OCI-M2 (cell line): ENCODE data around the gene CTNNA1.

Experiments used
- DNase-seq: peaks from one replicate; lab custom pipeline; 2025; ENCODE audit not compliant: unreplicated experiment; lab: John Stamatoyannopoulos, UW

The CTNNA1 gene

DNA sequence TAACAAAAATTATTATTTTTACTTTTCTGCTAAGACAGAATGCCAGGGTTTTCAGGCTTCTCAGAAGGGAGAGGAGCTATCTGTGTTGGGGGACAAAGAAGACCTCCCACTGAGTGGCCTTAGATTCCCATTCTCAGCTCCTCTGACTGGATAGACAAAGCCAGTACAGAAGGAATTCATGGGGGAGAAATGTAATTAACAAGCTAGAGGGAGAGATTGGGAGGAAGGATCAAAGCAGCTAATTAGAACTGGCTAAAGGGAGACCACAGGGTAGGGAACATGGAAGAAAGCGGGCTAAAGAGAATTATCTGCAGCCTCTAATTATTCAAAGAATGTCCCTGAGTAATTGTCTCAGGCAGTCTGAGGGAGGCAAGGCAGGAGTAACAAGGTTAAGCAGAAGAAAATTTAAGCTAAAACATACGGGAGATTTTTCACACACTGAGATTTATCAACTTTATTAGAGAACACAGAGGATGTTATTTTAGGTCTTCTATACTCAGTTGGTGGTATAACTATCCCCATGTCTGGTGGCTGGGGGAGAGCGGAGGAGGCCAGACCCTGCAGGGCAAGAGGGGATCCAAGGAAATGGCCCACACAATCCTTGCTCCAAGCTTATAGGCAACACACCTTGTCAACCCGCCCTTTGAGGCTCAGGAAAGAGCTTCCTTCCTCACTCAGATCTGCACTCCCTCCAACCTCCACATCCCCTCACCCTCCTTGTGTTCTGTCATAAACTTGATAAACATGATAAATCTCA lies 209.6 kb downstream of the CTNNA1 start:
- DNase-seq: no peak

DNA sequence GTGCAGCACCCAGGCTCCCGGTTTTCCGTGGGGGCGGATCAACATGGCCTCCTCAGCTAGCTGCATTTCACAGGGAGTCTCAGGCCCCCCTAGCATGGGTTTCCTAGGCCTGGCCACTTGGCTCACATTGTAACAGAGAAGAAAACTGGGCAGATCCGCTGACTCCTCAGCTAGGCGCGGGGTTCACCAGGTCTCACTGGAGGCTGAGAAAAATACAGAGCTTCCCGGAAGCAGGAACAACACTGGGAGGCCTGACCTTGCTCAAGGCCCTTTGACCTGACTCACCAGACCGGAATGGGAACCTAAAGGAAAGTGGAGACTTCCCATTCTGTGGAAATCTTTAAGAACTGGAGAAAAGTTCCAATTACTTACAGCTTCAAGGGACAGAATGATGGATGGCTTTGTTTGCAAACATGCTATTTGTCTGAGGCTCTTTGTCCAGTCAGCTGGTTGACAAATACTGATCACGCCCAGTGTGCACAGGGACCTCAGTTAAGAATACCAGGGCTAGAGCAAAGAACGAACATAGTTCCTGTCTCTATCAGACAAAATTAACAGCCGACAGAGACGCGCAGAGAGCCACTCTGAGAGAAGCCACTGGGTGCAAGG lies 210.6 kb downstream of the CTNNA1 start:
- no peak for DNase-seq

DNA sequence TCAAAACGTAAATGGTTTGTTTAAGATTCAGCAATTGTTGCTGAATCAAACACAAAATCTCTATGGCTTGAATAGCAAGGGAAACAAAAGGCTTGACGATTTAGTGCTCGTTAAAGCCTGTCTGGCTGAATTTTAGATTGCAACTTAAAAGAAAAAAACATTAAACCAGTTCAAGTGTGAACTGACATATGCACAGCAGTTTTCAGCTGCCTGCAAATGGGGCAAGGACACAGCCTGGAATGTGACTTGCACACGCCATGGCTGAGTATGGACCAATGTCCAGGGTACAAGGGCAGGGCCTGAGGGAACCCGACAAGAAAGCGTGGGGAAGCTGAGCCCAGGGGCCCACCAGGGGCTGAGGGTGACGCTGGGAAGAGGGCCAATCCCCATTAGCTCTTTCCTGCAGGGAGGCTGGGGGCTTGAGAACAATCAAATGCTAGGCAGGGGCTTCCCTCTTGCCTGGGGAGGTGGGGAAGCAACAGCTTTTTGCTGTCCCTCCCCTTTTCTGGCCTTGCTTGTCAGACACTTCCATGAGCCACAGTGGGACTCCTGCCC lies 211.5 kb downstream of the CTNNA1 start:
- no peak for DNase-seq

DNA sequence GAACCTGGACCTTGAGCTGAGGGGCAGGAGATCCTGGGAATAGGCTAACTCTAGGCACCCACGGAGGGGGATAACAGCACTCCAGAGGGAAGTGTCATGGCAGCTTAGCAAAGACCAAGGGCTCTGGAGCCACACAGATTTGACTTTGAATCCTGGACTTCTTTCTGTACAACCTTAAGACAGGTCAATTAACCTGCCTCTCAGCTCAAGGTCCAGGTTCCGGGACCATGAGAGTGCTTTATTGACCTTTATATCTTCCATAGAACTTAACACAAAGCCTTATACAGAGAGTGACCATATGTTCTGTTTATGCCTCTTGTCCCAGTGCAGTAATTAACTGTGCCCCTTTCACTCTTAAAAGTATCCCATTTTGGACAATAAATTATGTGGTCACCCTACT lies 212.4 kb downstream of the CTNNA1 start:
- DNase-seq: no peak

DNA sequence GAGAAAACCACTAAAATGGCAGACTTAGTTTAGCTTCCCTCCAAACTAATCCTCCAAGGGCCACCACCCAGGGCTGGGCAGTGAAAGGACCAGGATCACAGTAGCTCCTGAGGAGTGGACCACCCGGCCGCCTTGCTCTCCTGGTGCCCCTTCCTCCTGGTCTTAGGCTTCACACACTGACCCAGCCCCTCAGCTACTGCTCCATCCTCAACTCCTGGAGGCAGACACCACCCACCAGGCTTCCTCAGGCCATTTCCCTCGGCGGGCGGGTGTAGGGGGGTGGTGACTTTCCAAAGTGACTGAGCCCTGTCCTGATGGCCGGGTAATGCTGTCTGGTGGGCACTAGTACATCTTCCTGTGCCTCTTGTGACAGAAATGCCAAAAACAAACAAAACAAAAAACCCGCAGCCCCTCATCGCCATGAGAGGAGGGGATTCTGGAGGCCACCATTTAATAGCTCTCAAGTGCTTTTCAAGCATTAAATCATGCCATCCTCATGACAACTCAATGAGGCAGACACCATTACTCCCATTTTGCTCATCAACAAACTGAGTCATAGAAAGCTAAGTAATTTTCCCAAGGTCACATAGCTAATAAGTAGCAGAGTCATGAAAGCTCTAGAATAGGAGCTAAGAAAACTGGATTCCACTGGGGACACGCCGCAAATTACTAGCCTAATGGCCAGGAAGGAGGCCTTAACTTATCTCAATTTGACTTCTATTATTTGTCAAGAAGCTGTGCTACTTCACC lies 213.2 kb downstream of the CTNNA1 start:
- DNase-seq: no peak

DNA sequence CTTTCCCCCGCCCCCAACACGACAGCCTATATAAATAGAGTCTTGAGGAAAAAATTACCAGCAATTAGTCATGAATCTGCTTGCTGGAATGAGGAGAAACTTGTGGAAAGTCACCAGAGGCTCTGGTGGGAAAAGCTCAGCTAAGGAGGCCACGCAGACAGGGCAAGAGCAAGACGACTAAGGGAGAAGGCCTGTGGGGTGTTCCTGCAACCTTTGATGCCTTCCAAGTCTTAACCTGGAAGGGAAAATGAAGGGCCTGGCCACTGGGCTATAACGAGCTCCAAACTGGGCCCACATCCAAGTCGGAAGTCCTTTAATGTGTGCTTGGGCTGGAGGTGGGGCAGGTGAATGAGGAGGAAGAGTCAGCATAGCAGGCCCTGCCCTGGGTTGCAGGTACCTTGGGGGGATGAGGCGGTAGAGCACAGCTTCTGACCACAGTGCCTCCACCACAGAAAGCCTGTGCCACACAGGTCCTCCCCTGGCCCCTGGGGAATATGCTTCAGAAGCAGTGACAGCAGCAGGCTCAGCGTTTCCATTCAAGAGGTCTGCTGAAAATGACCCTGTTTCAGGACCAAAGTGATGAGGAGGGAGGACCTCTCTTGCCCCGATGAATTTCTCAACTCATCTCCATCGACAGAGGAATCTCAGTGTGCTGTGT lies 214.7 kb downstream of the CTNNA1 start:
- DNase-seq: no peak

DNA sequence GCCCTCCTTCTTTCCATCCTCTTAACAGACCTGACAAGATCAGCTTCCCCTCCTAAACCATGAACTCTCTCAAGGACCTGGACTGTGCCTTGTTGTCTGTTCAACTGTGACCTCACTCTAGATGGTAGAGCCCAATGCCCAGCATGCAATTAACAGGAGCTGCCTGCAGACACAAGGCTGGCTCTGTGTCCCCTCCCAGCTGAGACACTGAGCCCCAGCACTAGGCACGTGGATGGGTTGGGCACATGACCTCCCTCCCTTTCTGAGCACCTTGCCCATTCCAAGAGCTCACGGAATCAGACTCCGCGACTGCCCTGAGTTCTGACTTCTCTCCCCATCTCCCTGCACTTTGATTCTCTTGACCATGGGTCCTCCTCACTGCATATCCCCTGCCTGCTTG lies 215.4 kb downstream of the CTNNA1 start:
- no peak for DNase-seq

DNA sequence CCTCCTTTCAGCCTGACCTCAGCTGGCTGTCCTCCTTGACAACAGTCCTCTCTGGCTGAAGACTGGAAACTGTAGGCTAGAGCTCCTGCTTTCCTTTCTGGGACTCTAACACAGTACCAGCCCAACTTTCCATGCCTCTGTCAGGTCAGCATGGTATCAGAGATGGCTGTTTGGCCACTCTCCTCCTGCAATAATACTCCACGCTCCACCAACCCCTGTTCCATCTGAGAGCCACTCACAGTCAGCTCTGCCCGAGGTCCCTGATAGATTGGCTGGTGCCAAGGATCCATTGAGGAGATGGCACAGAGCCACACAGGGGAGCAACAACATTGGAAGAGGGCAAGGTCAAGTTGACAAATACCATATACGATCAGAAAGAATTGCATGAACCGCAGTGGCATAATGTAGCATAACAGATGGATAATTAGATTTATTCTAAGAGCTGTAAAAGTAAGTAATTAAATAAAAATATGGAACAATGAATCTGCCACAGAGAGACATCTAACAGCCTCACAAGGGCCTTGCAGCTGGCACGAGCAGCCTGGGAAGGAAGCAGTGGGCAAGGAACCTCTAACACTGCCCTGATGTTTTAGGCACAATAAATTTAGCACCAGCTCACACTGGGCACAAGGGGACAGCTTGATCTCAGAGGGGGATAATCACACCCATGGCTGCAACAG lies 216.2 kb downstream of the CTNNA1 start:
- DNase-seq: no peak

DNA sequence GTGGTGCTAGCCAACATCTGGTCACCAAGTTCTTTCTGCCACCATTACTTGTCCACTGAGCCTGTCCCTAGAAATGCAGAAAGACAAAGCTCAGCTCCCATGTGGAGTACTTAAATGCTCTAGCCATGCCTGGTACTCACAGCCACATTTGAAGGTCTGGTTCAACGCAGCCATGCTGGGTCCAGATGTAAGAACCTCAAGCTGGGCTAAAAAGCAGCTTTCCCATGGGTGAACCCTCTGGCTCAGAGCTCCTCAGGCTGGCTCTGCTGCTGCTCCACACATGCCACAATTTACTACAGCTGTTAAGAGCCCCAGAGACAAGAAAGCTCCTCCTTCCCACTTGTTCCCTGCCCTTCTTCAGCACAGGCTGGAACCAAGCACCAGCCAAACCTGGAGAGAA lies 219.0 kb downstream of the CTNNA1 start:
- no peak for DNase-seq

DNA sequence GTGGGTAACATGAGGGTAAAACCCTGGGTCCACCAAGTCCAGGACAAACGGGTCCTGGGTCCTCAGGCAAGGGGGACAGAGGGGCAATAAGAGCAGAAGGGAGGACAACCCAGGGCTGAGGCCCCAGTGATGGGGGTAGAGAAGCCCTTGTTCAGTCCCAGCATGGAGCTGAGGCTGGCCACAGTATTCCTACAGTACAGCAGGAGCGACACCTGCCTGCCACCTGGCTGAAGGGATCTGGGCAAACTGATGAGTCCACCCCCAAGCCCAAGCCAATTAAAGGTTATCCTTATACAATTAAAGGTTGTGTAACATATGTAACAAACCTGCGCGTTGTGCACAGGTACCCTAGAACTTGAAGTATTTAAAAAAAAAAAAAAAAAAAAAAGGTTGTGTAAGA lies 219.6 kb downstream of the CTNNA1 start:
- DNase-seq: no peak

DNA sequence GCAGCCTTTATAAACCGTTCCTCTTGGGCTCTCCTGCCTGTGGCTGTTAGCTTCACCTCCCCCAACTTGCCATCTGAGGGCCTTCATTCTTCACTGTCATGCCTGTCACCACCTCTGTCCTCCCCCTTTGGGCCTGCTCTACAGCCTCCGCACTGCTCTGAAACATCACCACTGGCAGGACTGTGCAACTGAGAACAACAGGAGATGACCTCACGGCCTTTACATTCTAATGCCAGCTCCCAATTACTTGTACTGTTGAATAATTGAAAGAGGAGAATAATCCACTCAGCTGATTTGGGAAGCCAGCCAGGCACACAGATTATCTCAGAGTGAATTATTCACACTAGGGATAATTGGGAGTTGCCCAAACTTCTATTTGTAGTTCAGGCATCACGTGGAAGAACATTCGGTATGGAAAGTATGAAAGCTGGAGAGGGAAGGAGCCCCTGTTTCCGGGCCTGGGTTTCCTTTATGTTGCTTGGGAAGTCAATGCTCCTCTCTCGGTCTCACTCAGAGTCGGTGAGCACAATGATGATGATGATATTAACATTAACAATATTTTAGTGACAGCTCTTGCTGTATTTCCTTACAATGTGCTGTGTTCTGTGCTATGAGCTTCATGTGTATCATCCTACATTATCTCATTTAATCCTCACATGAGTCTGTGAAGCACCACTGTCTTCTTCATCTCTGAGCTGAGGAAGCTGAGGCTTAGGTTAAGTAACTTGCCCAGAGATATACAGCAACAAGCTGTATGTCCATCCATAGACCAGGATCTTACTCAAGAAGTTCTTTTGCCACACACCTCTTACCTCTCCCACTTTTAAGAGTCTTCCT lies 221.2 kb downstream of the CTNNA1 start:
- DNase-seq: no peak

DNA sequence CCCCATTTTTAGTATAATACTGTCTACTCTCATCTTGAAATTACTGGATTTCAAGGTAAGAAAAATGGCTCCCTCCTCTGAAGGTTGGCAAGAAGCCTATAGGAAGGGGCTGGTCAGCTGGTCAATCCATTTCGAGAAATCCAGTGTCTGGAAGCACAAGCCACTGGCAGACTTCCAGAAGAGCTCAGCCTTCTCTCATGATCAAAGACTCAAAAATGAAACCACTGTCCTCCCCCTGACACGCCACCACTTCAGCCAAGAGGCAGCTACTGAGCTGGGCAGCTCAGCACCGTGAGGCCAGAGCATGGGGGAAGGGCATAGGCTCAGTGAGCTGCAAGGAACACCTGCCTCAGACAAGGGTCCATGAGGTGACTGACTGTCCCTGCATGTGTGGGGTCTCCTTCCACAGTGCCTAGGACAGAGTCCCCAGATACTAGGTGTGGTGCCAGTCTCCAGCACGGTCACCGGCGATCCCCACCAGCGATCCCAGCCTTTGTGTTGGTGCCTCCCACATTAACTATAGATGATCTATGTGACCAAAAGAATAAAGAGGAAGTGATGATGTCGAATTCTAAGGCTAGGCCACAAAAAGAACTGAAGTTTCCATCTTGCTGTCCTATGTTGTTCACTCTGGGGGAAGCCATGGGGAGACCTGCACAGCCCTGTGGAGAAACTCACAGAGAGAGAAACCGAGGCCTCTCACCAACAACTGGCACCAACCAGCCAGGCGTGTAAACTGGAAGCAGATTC lies 222.0 kb downstream of the CTNNA1 start:
- no peak for DNase-seq

DNA sequence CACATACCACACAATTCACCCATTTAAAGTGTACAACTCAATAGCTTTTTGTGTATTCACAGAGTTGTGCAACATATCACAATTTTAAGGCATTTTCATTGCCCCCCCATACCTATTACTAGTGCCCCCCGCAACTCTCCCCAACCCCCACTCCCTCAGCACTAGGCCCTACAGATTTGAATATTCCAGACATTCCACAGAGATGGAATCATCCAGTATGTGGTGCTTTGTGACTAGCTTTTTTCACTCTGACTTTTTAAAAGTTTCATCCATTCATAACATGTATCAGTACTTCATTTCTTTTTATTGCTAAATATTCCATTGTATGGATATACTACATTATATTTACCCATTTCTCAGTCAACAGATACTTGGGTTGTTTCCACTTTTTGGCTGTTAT lies 224.9 kb downstream of the CTNNA1 start:
- no peak for DNase-seq

DNA sequence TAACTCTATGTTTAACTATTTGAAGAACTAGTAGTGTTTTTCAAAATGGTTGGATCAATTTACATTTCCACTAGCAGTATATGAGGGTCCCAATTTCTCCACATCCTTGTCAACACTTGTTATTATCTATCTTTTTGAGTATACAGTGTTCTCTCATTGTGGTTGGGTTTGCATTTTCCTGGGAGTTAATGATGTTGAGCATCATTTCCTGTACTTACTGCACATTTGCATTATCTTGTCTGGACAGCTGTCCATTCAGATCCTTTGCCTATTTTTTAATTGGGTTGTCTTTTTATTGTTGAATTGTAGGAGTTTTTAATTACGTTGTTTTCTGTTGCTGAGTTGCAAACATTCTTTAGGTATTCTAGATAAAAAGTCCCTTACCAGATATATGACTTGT lies 225.4 kb downstream of the CTNNA1 start:
- no peak for DNase-seq

DNA sequence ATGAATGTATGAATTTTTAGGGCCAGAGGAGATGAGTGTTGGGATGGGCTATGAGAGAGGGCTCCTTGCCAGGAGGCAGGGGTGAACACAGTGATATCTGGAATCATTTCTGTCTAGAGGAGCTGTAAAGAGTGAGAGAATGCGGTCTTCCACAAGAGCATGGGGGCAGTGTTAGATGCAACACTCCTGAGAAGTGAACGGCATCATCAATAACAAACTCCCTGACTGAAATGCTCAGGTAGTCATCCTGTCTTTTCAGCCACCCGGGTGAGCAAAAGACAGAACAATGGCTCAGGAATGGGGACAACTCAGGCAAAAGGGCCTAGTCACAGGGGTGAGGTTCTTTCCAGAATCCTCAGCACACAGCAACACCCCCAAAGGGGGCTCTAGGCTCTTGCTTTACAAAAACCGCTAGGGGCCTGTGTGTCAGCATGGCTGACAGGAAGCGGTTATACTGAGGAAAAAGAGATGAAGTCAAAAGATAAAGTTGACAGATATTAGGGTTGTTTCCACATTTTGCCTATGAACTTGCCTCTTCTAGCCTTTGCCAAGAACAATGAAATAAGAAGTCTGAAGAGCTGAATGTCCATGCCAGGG lies 226.6 kb downstream of the CTNNA1 start:
- no peak for DNase-seq

DNA sequence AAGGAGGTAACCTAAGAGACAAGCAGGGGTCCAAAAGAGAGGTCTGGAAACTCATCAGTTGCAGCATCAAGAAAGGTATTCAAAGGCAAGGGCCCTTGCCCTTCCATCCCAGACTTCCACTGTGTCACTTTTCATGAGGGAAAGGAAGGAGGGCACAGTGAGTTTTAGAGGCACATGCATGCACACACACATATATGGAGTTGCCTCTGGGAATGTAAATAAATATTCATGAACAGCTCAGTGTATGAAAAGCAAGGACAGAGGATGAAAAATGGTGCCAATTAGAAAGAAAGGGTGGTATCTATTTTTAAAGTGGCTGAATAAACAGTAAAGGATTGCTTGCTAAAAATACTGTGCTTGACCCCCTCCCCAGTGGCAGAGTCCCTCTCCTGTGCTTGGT lies 227.2 kb downstream of the CTNNA1 start:
- no peak for DNase-seq

DNA sequence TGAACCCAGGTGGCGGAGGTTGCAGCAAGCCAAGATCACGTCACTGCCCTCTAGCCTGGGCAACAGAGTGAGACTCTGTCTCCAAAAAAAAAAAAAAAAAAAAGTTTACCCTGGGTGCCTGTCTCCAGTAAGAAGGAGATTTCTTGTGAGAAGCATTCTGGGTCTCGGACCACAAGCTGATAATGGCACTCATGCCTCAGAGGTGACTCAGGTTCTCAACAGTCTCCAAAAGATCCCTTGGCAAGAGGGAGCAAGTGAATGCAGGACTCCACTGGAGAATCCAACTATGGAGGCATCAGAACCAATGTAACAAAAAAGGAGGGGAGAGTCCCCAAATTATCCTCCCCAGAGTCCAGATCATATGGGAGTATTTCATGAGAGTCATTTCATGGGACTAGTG lies 227.9 kb downstream of the CTNNA1 start:
- no peak for DNase-seq

DNA sequence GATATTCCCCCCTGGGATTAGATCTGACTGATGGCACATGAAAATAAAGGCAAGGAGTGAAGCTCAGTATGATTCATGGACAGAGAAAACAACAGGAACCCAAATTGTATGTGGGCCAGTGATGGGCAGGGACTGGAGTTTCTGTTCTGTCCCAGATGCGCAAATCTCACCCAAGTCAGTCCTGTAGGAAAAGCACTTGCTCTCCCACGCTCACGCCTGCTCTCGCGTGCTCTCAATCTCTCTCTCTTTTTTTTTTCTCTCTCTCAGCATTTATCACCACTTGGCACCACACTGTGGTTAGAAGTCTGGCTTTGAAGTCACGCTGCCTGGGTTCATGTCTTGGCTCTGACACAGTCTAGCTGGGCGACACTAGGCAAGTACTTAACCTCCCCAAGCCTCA lies 228.4 kb downstream of the CTNNA1 start:
- no peak for DNase-seq

DNA sequence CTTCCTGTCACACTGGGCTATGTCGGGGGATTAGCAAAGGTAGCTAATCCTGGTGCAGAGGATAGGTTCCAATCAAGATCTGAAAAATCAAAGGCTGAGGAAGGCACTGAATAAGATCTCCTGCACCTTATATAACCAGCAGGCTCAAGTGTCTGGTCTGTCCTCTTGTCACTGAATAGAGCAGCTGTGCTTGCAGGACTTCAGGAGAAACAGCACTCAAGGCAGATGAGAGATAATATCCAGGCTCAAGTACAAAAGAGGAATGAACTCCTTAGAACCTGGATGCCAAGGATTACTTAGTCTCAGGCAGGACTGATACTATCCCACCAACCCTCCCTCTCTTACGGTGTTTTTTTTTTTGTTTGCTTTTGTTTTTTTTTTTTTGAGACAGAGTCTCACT lies 230.8 kb downstream of the CTNNA1 start:
- DNase-seq: no peak
